ENCODE data around the gene CLTB. TPM values are rescaled to one million over a fixed set of nuclear protein-coding genes. Genes with fewer than 3 reads are reported as not detected.
A peak's percentile ranks its signal among the peaks of the same experiment; 100 is the strongest.

The CLTB gene
- total and polyA plus RNA-seq, 2 of the 13 experiments (the other 11 are each of a cell fraction or from before 2014, with no cell fraction given), result 23.3 to 33.8 TPM

- TF ChIP-seq REST (IDR thresholded peaks at IDR 0.05; ENCODE audit: borderline replicate concordance in 1 of 2, low read depth in 1 of 2, low read length in 2 of 2) (0 out of 4 replicates have a peak, but pooled peaks of 1 of the 2 experiments have one; percentile 18), SALL1 (CRISPR knock-in tag; IDR thresholded peaks at IDR 0.05) (peak; percentile 86; the same call in 1 of the 2 replicates), CHCHD3 (CRISPR knock-in tag; IDR thresholded peaks at IDR 0.05) (peak; percentile 78; the same call in 1 of the 2 replicates), ZNF280D (CRISPR knock-in tag; IDR thresholded peaks at IDR 0.05) (0 out of 2 replicates have a peak, but pooled peaks have one; percentile 31), KLF11 (CRISPR knock-in tag; IDR thresholded peaks at IDR 0.05) (no peak; the same call in 1 of the 2 replicates), THRA (CRISPR knock-in tag; IDR thresholded peaks at IDR 0.05; ENCODE audit: borderline replicate concordance) (no peak; the same call in 1 of the 2 replicates), PCBP2 (optimal IDR thresholded peaks at IDR 0.05; ENCODE audit: low read depth, low read length, poor library complexity, severe bottlenecking) (no peak), FOXO4 (CRISPR knock-in tag; conservative IDR thresholded peaks at IDR 0.05) (peak; percentile 82; the same call in 1 of the 2 replicates), ZNF207 (IDR thresholded peaks at IDR 0.05; ENCODE audit: borderline replicate concordance) (no peak), SMC3 (IDR thresholded peaks at IDR 0.05; ENCODE audit: low read length) (no peak), DDIT3 (CRISPR knock-in tag; IDR thresholded peaks at IDR 0.05) (no peak), GABPB1 (CRISPR knock-in tag; IDR thresholded peaks at IDR 0.05) (peak; percentile 92), GATAD1 (CRISPR knock-in tag; IDR thresholded peaks at IDR 0.05) (peak; percentile 89), TRIM24 (CRISPR knock-in tag; IDR thresholded peaks at IDR 0.05) (no peak), SNAPC2 (CRISPR knock-in tag; IDR thresholded peaks at IDR 0.05) (0 out of 2 replicates have a peak, but pooled peaks have one; percentile 20), ZNF292 (CRISPR knock-in tag; IDR thresholded peaks at IDR 0.05; ENCODE audit: borderline replicate concordance, low read depth) (0 out of 2 replicates have a peak, but pooled peaks have one; percentile 30), REPIN1 (CRISPR knock-in tag; IDR thresholded peaks at IDR 0.05; ENCODE audit: borderline replicate concordance, low read depth) (no peak; the same call in 1 of the 2 replicates)
Measured at GRCh38 chr5:176361437-176362232, 54.7 kb downstream of the CLTB start, which contains the start of gene KIAA1191 (continued).

All from HepG2 (cell line).